Lung (tissue), 12 donors: Measurements from ENCODE around the gene GRID1. TPM values are rescaled to one million over a fixed set of nuclear protein-coding genes. Genes with fewer than 3 reads are reported as not detected.

ENCODE experiments used
- ATAC-seq: fragments of 200-7000 bp; cut with Tn5 transposase; one replicate; pipeline ENCODE4 v1.9.1; 2020; ENCODE audit warnings: moderate number of reproducible peaks; ENCODE audit not compliant: insufficient read depth, low FRiP score
- DNase-seq, 3 donors: peaks; one replicate each; pipeline ENCODE4 v3.0.0-alpha.2; 2013 to 2017
- H3K27ac ChIP-seq, 2 donors: one replicate each; pipeline ENCODE4 v1.5.1; 2013; ENCODE audit warnings: mild to moderate bottlenecking in 2 of 2, moderate library complexity in 2 of 2, control low read depth in 1 of 2, inconsistent platforms in 1 of 2, low read depth in 1 of 2, low read length in 1 of 2
- H3K27me3 ChIP-seq, 3 donors: one replicate each; pipeline ENCODE4 v1.5.1; 2013; ENCODE audit warnings: low read length in 2 of 3; ENCODE audit not compliant: control insufficient read depth in 3 of 3, insufficient read depth in 3 of 3
- H3K36me3 ChIP-seq, 4 donors: one replicate each; pipeline ENCODE4 v1.5.1; 2013; ENCODE audit warnings: low read length in 4 of 4, mild to moderate bottlenecking in 1 of 4, moderate library complexity in 1 of 4; ENCODE audit not compliant: control insufficient read depth in 4 of 4, insufficient read depth in 4 of 4
- H3K4me1 ChIP-seq, 5 donors: one replicate each; pipeline ENCODE4 v1.5.1; 2013; ENCODE audit warnings: low read length in 5 of 5, mild to moderate bottlenecking in 2 of 5, moderate library complexity in 1 of 5; ENCODE audit not compliant: control insufficient read depth in 5 of 5, insufficient read depth in 5 of 5
- H3K4me3 ChIP-seq: one replicate; pipeline ENCODE4 v1.5.1; 2013; ENCODE audit warnings: mild to moderate bottlenecking, control low read depth, moderate library complexity
- H3K9ac ChIP-seq, 2 donors: one replicate each; pipeline ENCODE4 v1.5.1; 2013; ENCODE audit warnings: low read length in 2 of 2, control low read depth in 1 of 2; ENCODE audit not compliant: insufficient read depth in 1 of 2
- H3K9me3 ChIP-seq, 4 donors: one replicate each; pipeline ENCODE4 v1.5.1; 2013; ENCODE audit warnings: low read length in 3 of 4, mild to moderate bottlenecking in 1 of 4, moderate library complexity in 1 of 4; ENCODE audit not compliant: control insufficient read depth in 4 of 4, insufficient read depth in 3 of 4
- CTCF ChIP-seq: IDR thresholded peaks from 2 replicates; pipeline ENCODE4 v1.5.1; 2012; ENCODE audit warnings: mild to moderate bottlenecking; ENCODE audit errors: control extremely low read depth, extremely low read depth
- WGBS, 2 donors: extraction: QIAGEN DNeasy Blood & Tissue Kit; methylation state at CpG; one replicate each; pipeline ENCODE4 v1.1.7; 2013; 5-methylcytosine and 5-hydroxymethylcytosine counted together
- polyA plus RNA-seq, 2 donors: library from polyadenylated mRNA; stranded (reverse); fragments of 200-250 nt; gene quantifications; one replicate each; pipeline ENCODE4 v1.2.1, GENCODE V29; 2013
- total RNA-seq, 2 donors: library from RNA; depleted of rRNA in 1 of 2; stranded (reverse); fragments of >200 nt in 1 of 2; gene quantifications; one replicate each; pipeline ENCODE4 v1.2.1, GENCODE V29; 2014 to 2021
- donor health status: control.
- donor health status: control.
- donor health status: Bipolar disorder and iron deficiency.
- donor health status: healthy.
- donor health status: DM: yes; HTN: yes; CAD: no.

The GRID1 gene
- total and polyA plus RNA-seq, 4 donors = 1.1 to 3.6 (median 2.2) TPM

GRCh38 chr10:86105181-86105580 lies 261.4 kb downstream of the GRID1 start:
- Histone ChIP-seq H3K4me1 (peaks cover 0 to 5% (median 0%) of the 10 kb centered on the region in 5 donors), H3K27me3 (no peaks in the 10 kb centered on the region), H3K27ac (no peak overlapping the region), H3K9me3 (no peaks in the 10 kb centered on the region), H3K4me3 (no peak overlapping the region), H3K9ac (no peak overlapping the region), H3K36me3 (no peaks in the 10 kb centered on the region)
- no peak for TF ChIP-seq CTCF
- ATAC-seq (no peak), DNase-seq (no peak)
- WGBS, 2 donors = 88 to 93% methylated on average over 4 of the region's 4 CpGs

DNA sequence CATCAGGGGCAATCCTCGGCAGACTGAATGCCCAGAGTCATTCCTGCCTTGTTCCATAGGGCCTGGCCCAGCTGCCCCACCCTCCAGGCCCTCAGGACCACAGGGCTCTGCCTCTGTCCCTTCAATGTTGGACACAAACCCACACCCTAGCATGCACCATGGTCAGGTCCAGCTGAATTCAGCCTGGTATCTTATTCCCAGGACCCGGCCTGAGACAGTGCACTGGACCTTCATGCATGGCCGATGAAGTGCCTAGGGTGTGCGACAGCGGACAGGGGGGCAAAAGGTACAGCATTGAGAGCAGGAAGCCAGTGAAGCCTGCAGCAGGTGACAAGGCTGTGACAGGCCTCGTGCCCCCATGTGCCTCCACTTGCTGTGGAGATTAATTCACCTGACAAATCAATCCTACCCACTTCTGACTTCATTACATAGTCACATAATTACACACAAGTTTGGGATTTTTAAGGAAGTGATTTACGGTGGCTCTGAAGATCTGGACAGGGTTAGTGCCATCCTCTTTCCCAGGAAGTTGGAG lies 261.9 kb downstream of the GRID1 start:
- H3K9me3 ChIP-seq = no peaks in the 10 kb centered on the region
- H3K36me3 ChIP-seq = no peaks in the 10 kb centered on the region
- TF ChIP-seq CTCF = no peak
- no peak for DNase-seq
- H3K4me3 ChIP-seq = no peak overlapping the region
- no peak for ATAC-seq
- H3K27me3 ChIP-seq = no peaks in the 10 kb centered on the region
- H3K27ac ChIP-seq = no peak overlapping the region
- 88% methylated on average over 7 of the region's 7 CpGs for WGBS, 2 donors
- H3K9ac ChIP-seq = no peak overlapping the region
- peaks cover 0 to 5% (median 0%) of the 10 kb centered on the region in 5 donors for H3K4me1 ChIP-seq

- 72 to 73% methylated on average over 5 of the region's 5 CpGs for WGBS, 2 donors
- Histone ChIP-seq H3K4me1 (peaks cover 0 to 5% (median 0%) of the 10 kb centered on the region in 5 donors), H3K9ac (no peak overlapping the region), H3K36me3 (no peaks in the 10 kb centered on the region), H3K9me3 (no peaks in the 10 kb centered on the region), H3K27ac (no peak overlapping the region), H3K27me3 (no peaks in the 10 kb centered on the region), H3K4me3 (no peak overlapping the region)
- TF ChIP-seq CTCF = no peak
- no peak for DNase-seq
- no peak for ATAC-seq
These were observed 262.4 kb downstream of the GRID1 start for GRCh38 chr10:86104156-86104555.
